BJ (cell line): ENCODE measurements around the gene ALAS1. TPM values are rescaled to one million over a fixed set of nuclear protein-coding genes. Genes with fewer than 3 reads are reported as not detected.

Experiments
- CTCF ChIA-PET: fragments of 350-600 bp; formaldehyde crosslinking; extraction: SDS; loops from one replicate; lab custom pipeline; 2021; ENCODE audit warnings: antibody characterized with exemption, inconsistent platforms; lab: Yijun Ruan, JAX
- POLR2A ChIA-PET: fragments of 300-600 bp; sonication (Branson Sonifier 250); formaldehyde crosslinking; extraction: SDS; loops from one replicate; lab custom pipeline; 2021; ENCODE audit warnings: antibody characterized with exemption; lab: Charles Lee
- DNase-seq: peaks from one replicate; pipeline ENCODE4 v3.0.0-alpha.2; 2011; ENCODE audit warnings: low read depth
- H3K27me3 ChIP-seq: 2 replicates; pipeline ENCODE4 v1.6.0; 2011; ENCODE audit warnings: low read length; ENCODE audit not compliant: control insufficient read depth, insufficient read depth
- H3K36me3 ChIP-seq: 2 replicates; pipeline ENCODE4 v1.5.1; 2011; ENCODE audit warnings: low read length; ENCODE audit not compliant: control insufficient read depth, insufficient read depth
- H3K4me3 ChIP-seq: 2 replicates; pipeline ENCODE4 v1.5.1; 2011; ENCODE audit warnings: low read depth, mild to moderate bottlenecking, control low read depth, low read length
- CTCF ChIP-seq: IDR thresholded peaks from 2 replicates; pipeline ENCODE4 v1.5.1; 2011; ENCODE audit warnings: low read depth, mild to moderate bottlenecking, control low read depth, inconsistent platforms, low read length, moderate library complexity; ENCODE audit not compliant: insufficient read depth
- polyA plus RNA-seq: library from polyadenylated mRNA; depleted of rRNA; stranded (reverse); fragments of >200 nt; gene quantifications from 2 replicates; pipeline ENCODE4 v1.2.3, GENCODE V29; 2011

ALAS1 gene
- polyA plus RNA-seq, 1 experiment = 51.7 TPM

GRCh38 chr3:52153389-52154096 is 44.4 kb upstream of the ALAS1 start:
- peaks cover 1% of the 10 kb centered on the region; the same call in 1 of the 2 replicates for H3K36me3 ChIP-seq
- H3K4me3 ChIP-seq = peak overlapping the region; percentile 78
- POLR2A ChIA-PET = no interaction called here
- TF ChIP-seq CTCF = no peak
- CTCF ChIA-PET = interaction anchor here (0.7 to 2.2 kb wide), 6 partner anchors 9 to 152 kb away, joined by 3 to 8 read pairs (median 6); no protein-coding TSS in a partner anchor
- DNase-seq = no peak
- H3K27me3 ChIP-seq = no peaks in the 10 kb centered on the region

GRCh38 chr3:52154135-52155094 is 43.5 kb upstream of the ALAS1 start, which contains the start of gene POC1A:
POC1A (minus strand) TSS chr3:52154423; CDS start chr3:52154372, 51 bp downstream.
- peak within 1 kb of the TSS; percentile 78 for H3K4me3 ChIP-seq
- no peak for TF ChIP-seq CTCF
- peaks cover 1% of the 10 kb centered on the region; the same call in 1 of the 2 replicates for H3K36me3 ChIP-seq
- DNase-seq = peak; percentile 93
- no peaks in the 10 kb centered on the region for H3K27me3 ChIP-seq
- POLR2A ChIA-PET = no interaction called here
- CTCF ChIA-PET = interaction anchor here (0.7 to 2.2 kb wide), 12 partner anchors 10 to 153 kb away, joined by 3 to 8 read pairs (median 4); no protein-coding TSS in a partner anchor

GRCh38 chr3:52155912-52156311 is 42.0 kb upstream of the ALAS1 start:
- POLR2A ChIA-PET = no interaction called here
- Histone ChIP-seq H3K27me3 (no peaks in the 10 kb centered on the region), H3K4me3 (no peak overlapping the region), H3K36me3 (no peaks in the 10 kb centered on the region)
- no peak for DNase-seq
- CTCF ChIA-PET = interaction anchor here (1.1 kb wide), 1 partner anchor 46 kb away, joined by 3 read pairs; no protein-coding TSS in a partner anchor
- TF ChIP-seq CTCF = no peak

- no peak overlapping the region for H3K4me3 ChIP-seq
- ChIA-PET CTCF (interaction anchor here (1.4 kb wide), 2 partner anchors 11 to 155 kb away, joined by 3 to 7 read pairs; no protein-coding TSS in a partner anchor), POLR2A (no interaction called here)
- H3K36me3 ChIP-seq = no peaks in the 10 kb centered on the region
- DNase-seq = no peak
- no peak for TF ChIP-seq CTCF
- H3K27me3 ChIP-seq = no peaks in the 10 kb centered on the region
Measured at GRCh38 chr3:52159503-52159902, 38.5 kb upstream of the ALAS1 start.
